Left ventricle myocardium inferior (tissue), 1 donor: ENCODE results near the gene MED31. TPM values are rescaled to one million over a fixed set of nuclear protein-coding genes. Genes with fewer than 3 reads are reported as not detected.

ENCODE experiments used
- DNase-seq: peaks from one replicate; pipeline ENCODE4 v3.0.0-alpha.2; 2020
- H3K27ac ChIP-seq: fragments of 200-600 bp; replicated peaks from 2 replicates; pipeline ENCODE4 v1.8.0; 2021
- H3K27me3 ChIP-seq: fragments of 200-600 bp; 2 replicates; pipeline ENCODE4 v1.8.0; 2021; ENCODE audit warnings: low read depth
- H3K36me3 ChIP-seq: fragments of 200-600 bp; 2 replicates; pipeline ENCODE4 v1.8.0; 2021
- H3K4me1 ChIP-seq: fragments of 200-600 bp; 2 replicates; pipeline ENCODE4 v1.8.0; 2021
- H3K4me3 ChIP-seq: fragments of 200-600 bp; 2 replicates; pipeline ENCODE4 v1.8.0; 2021; ENCODE audit warnings: mild to moderate bottlenecking, moderate library complexity
- H3K9me3 ChIP-seq: fragments of 200-600 bp; replicated peaks from 2 replicates; pipeline ENCODE4 v1.8.0; 2021
- CTCF ChIP-seq: fragments of 200-600 bp; IDR thresholded peaks from 2 replicates; pipeline ENCODE4 v1.8.0; 2021; ENCODE audit warnings: antibody characterized with exemption, mild to moderate bottlenecking, borderline replicate concordance
- intact Hi-C: fragments of 100-400 bp; cut with micrococcal nuclease; formaldehyde crosslinking; loops from one replicate; pipeline ENCODE4 v1.11.0; 2022
- total RNA-seq: library from RNA; stranded (reverse); fragmentation: NEBNext Ultra II Directional; extraction: Animal tissue kit (Norgen Biotek cat#: 25700); gene quantifications from one replicate; pipeline ENCODE4 v1.2.1, GENCODE V29; 2021
- donor health status: DM: no; HTN: yes; CAD: no; lungs with severe emphysema.

The MED31 gene
- total RNA-seq, 1 donor from 2014 or later, result 14.1 TPM

DNA sequence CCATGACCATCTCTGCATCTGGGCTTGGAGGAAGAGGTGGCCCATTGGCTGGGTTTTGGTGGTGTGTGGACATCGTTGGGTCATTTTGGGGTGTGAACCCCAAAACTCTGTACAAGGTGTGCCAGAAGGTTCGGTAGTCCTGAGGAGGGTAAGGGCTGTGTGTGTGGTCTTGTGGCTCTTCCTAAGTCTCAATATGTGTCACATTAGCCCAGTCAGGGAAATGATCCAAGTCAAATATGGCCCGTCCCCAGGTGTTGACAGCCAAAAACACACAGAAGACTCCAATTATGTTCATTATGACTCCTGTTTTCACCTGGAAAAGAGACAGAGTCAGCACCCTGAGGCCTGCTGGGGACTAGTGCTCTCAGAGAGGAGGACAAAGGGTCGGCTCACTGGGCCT lies 34.6 kb upstream of the MED31 start:
- no peaks in the 10 kb centered on the region for H3K9me3 ChIP-seq
- intact Hi-C loops, result no loop called here
- H3K36me3 ChIP-seq, result no peaks in the 10 kb centered on the region
- peaks cover 69% of the 10 kb centered on the region for H3K27me3 ChIP-seq
- no peak overlapping the region for H3K4me3 ChIP-seq
- TF ChIP-seq CTCF, result no peak
- DNase-seq, result no peak
- no peak overlapping the region for H3K27ac ChIP-seq
- H3K4me1 ChIP-seq, result no peaks in the 10 kb centered on the region

GRCh38 chr17:6684881-6685767 lies 33.7 kb upstream of the MED31 start:
- Histone ChIP-seq H3K36me3 (no peaks in the 10 kb centered on the region), H3K4me3 (no peak overlapping the region), H3K27ac (no peak overlapping the region), H3K9me3 (no peaks in the 10 kb centered on the region), H3K4me1 (no peaks in the 10 kb centered on the region), H3K27me3 (peaks cover 69% of the 10 kb centered on the region)
- TF ChIP-seq CTCF, result no peak
- DNase-seq, result no peak
- intact Hi-C loops, result no loop called here

DNA sequence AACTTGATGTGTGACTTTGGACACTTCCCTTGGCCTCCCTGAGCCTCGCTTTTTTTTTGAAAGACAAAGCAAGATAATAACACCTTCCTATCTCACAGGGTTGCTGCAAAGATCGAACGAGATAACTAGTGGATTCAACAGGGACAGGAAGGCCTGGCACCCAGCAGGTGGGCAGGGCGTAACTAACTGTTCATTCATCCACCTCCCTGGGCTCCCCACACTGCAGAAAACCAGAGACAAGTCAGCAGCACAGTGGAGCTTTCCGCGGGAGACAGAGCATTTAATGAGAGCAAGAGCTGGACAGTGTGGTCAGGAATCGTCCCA lies 33.0 kb upstream of the MED31 start:
- Histone ChIP-seq H3K27ac (no peak overlapping the region), H3K4me1 (no peaks in the 10 kb centered on the region), H3K27me3 (peaks cover 72% of the 10 kb centered on the region), H3K36me3 (no peaks in the 10 kb centered on the region), H3K9me3 (no peaks in the 10 kb centered on the region), H3K4me3 (no peak overlapping the region)
- TF ChIP-seq CTCF, result no peak
- DNase-seq, result no peak
- intact Hi-C loops, result no loop called here

DNA sequence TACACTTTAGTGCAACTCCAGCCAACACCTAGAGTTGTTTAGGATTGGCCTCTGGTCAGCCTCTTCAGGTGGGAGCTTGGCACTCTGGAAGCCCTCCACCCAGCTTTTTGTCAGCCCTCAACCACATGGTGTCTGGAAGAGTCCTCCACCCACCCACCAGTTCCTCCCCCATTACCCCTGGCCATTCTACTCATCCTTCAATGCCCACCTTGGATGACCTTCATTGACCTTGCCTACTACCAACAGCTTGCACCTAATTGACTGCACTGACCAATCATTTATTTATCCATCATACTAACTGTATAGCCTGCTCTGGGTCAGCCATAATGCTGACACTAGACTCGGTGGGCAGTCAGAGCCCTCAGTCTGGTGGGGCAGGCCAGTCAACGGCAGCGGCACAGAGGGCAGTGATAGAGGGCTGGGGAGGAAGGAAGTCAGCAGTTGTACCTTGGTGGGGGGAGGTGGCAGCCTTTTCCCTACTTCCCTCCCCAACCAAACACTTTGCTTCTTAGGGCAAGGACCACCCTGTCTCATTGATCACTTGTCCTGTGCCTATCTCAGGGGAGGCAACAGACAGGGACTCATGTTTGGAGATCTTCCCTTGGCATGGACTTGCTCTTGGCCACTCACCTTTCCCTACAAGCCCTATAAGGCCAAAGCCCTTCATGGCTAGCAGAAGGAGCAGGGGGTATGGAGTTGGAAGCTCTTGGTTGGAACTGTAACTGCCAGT lies 32.5 kb upstream of the MED31 start:
- Histone ChIP-seq H3K4me1 (no peaks in the 10 kb centered on the region), H3K27me3 (peaks cover 71% of the 10 kb centered on the region), H3K27ac (no peak overlapping the region), H3K9me3 (no peaks in the 10 kb centered on the region), H3K36me3 (no peaks in the 10 kb centered on the region), H3K4me3 (no peak overlapping the region)
- DNase-seq, result no peak
- intact Hi-C loops, result no loop called here
- no peak for TF ChIP-seq CTCF

- no peaks in the 10 kb centered on the region for H3K4me1 ChIP-seq
- intact Hi-C loops, result no loop called here
- no peak overlapping the region for H3K4me3 ChIP-seq
- peaks cover 77% of the 10 kb centered on the region for H3K27me3 ChIP-seq
- TF ChIP-seq CTCF, result no peak
- no peaks in the 10 kb centered on the region for H3K9me3 ChIP-seq
- no peak for DNase-seq
- H3K36me3 ChIP-seq, result no peaks in the 10 kb centered on the region
- no peak overlapping the region for H3K27ac ChIP-seq
These were observed 31.8 kb upstream of the MED31 start for GRCh38 chr17:6683081-6683684.
